Small intestine (tissue), 16 donors: Measurements from ENCODE around the gene DOP1B. TPM values are rescaled to one million over a fixed set of nuclear protein-coding genes. Genes with fewer than 3 reads are reported as not detected.

ENCODE experiments used
- DNase-seq, 2 donors: peaks; one replicate each; pipeline versions ENCODE4 v3.0.0 to v3.0.0-alpha.2; 2013
- FAIRE-seq: peaks from 2 replicates; lab custom pipeline; 2012; peaks lifted over from hg19 to GRCh38; lab: Jason Lieb, UNC
- H3K27ac ChIP-seq, 3 donors: one replicate each; pipeline ENCODE4 v1.5.1; 2013; ENCODE audit warnings: low read length in 2 of 3, mild to moderate bottlenecking in 2 of 3, control low read depth in 1 of 3, inconsistent platforms in 1 of 3, low read depth in 1 of 3, moderate library complexity in 1 of 3
- H3K27me3 ChIP-seq, 3 donors: one replicate each; pipeline ENCODE4 v1.6.1; 2013; ENCODE audit warnings: low read length in 3 of 3, inconsistent platforms in 1 of 3; ENCODE audit not compliant: control insufficient read depth in 3 of 3, insufficient read depth in 3 of 3
- H3K36me3 ChIP-seq, 3 donors: one replicate each; pipeline ENCODE4 v1.6.1; 2013; ENCODE audit warnings: low read length in 3 of 3, inconsistent platforms in 1 of 3, low read depth in 1 of 3, mild to moderate bottlenecking in 1 of 3, moderate library complexity in 1 of 3; ENCODE audit not compliant: control insufficient read depth in 3 of 3, insufficient read depth in 2 of 3
- H3K4me1 ChIP-seq, 3 donors: one replicate each; pipeline ENCODE4 v1.6.1; 2013; ENCODE audit warnings: low read length in 2 of 3, inconsistent platforms in 1 of 3, low read depth in 1 of 3, mild to moderate bottlenecking in 1 of 3, moderate library complexity in 1 of 3; ENCODE audit not compliant: control insufficient read depth in 3 of 3, insufficient read depth in 2 of 3
- H3K4me3 ChIP-seq, 3 donors: one replicate each; pipeline ENCODE4 v1.5.1; 2013; ENCODE audit warnings: low read length in 3 of 3, control low read depth in 1 of 3, inconsistent platforms in 1 of 3, low read depth in 1 of 3, mild to moderate bottlenecking in 1 of 3, moderate library complexity in 1 of 3
- H3K9me3 ChIP-seq, 2 donors: one replicate each; pipeline ENCODE4 v1.6.1; 2013; ENCODE audit warnings: low read depth in 1 of 2, low read length in 1 of 2; ENCODE audit not compliant: control insufficient read depth in 2 of 2, insufficient read depth in 1 of 2
- WGBS, 3 donors: extraction: QIAGEN DNeasy Blood & Tissue Kit; methylation state at CpG; one replicate each; pipeline ENCODE4 v1.1.7; 2013; 5-methylcytosine and 5-hydroxymethylcytosine counted together
- long read RNA-seq, 10 donors: transcript quantifications; one replicate each; lab custom pipeline, GENCODE V29; 2026
- polyA plus RNA-seq, 4 donors: library from polyadenylated mRNA; stranded (reverse) in 3 of 4; unstranded in 1 of 4; fragments of 200-250 nt in 3 of 4; fragments of 120-200 nt in 1 of 4; gene quantifications; one replicate each; pipeline versions ENCODE4 v1.2.1 to v1.2.3, GENCODE V29; 2013
- donor health status: healthy with polysubstance abuse.
- donor health status: control.
- donor health status: control.
- donor health status: Bipolar disorder and iron deficiency.
- donor health status: healthy.

Gene DOP1B, protein sequence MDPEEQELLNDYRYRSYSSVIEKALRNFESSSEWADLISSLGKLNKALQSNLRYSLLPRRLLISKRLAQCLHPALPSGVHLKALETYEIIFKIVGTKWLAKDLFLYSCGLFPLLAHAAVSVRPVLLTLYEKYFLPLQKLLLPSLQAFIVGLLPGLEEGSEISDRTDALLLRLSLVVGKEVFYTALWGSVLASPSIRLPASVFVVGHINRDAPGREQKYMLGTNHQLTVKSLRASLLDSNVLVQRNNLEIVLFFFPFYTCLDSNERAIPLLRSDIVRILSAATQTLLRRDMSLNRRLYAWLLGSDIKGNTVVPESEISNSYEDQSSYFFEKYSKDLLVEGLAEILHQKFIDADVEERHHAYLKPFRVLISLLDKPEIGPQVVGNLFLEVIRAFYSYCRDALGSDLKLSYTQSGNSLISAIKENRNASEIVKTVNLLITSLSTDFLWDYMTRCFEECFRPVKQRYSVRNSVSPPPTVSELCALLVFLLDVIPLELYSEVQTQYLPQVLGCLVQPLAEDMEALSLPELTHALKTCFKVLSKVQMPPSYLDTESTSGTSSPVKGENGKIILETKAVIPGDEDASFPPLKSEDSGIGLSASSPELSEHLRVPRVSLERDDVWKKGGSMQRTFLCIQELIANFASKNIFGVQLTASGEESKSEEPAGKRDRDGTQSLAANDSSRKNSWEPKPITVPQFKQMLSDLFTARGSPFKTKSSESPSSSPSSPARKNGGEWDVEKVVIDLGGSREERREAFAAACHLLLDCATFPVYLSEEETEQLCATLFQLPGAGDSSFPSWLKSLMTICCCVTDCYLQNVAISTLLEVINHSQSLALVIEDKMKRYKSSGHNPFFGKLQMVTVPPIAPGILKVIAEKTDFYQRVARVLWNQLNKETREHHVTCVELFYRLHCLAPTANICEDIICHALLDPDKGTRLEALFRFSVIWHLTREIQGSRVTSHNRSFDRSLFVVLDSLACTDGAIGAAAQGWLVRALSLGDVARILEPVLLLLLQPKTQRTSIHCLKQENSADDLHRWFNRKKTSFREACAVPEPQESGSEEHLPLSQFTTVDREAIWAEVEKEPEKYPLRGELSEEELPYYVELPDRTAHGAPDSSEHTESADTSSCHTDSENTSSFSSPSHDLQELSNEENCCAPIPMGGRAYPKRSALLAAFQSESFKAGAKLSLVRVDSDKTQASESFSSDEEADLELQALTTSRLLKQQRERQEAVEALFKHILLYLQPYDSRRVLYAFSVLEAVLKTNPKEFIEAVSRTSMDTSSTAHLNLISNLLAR (N-terminal part only)
- polyA plus RNA-seq, result 10 to 100 TPM in 3 of 4 donors, 1 to 10 TPM in 1; 8.4 to 19.1 (median 11.9) TPM
- long read RNA-seq, donor 1, partial matches to known transcripts, result 20 of 20 reads
- long read RNA-seq, donor 1, other reads (novel, unspliced or antisense), result 0 of 20 reads
- long read RNA-seq, donor 2, result 0 reads
- long read RNA-seq, donor 3, result 0 reads
- long read RNA-seq, donor 4, result 0 reads
- long read RNA-seq, donor 5, result 0 reads
- long read RNA-seq, donor 6, result 0 reads
- long read RNA-seq, donor 7, result 0 reads
- long read RNA-seq, donor 8, result 0 reads
- long read RNA-seq, donor 9, result 0 reads
- long read RNA-seq, donor 10, result 0 reads

DNA sequence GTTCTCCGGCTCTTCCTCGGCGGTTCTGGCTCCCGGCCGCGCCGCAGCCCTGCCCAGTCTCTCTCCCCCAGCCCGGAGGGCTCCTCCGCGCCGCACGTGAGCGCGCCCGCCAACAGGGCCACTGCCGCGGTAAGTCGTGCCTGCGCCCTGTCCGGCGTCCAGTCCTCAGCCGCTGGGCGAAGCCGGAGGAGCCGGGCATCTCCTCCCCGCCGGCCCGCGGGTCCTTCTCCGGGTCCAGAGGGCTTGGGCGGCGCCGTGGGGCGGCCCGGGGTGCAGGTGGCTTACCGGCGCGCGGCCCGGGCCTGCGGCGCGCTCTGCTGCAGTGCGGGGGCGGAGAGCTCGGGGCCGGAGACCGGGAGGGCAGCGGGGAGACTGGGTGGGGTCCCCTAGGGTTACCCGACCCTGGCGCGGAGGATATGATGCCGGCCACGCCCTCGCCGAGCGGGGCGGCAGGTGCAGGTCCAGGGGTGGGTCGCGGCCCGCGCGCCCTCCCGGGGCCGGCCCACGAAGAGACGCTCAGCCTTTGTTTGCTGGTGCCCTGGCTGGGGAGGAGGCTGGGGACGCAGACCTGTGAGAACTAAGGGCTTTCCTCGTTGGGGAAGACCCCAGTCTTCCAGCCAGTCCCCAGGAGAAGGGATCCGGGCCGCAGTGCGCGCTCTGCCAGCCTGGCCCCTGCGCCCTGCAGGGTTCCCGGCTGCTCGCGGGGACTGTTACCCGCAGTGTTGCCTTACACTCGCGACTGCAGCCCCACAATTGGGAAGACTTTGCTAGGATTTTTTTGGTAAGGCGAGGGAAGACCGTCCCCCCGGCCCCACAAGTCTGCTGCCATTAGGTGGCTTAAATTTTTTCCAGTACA is at the start of gene DOP1B:
TSS of gene DOP1B (plus strand) at position 10 of the 856 bp plus-strand sequence. CDS start 7,910 bp downstream, outside the sequence.
- FAIRE-seq (no peak), DNase-seq (peak in 1 of 2 donors; percentile 65)
- peak within 1 kb of the TSS; percentile 73 to 87 (median 81) for H3K4me3 ChIP-seq
- 1% methylated on average over 43 to 83 of the region's 83 CpGs for WGBS, 3 donors
- peaks cover 0 to 3% (median 0%) of the 10 kb centered on the region in 3 donors for H3K36me3 ChIP-seq
- peaks cover 0 to 11% of the 10 kb centered on the region in 2 donors for H3K9me3 ChIP-seq
- H3K27me3 ChIP-seq, result no peaks in the 10 kb centered on the region
- H3K27ac ChIP-seq, result peak within 1 kb of the TSS; percentile 93 to 97 (median 94)
- H3K4me1 ChIP-seq, result peaks cover 0 to 18% (median 3%) of the 10 kb centered on the region in 3 donors

DNA sequence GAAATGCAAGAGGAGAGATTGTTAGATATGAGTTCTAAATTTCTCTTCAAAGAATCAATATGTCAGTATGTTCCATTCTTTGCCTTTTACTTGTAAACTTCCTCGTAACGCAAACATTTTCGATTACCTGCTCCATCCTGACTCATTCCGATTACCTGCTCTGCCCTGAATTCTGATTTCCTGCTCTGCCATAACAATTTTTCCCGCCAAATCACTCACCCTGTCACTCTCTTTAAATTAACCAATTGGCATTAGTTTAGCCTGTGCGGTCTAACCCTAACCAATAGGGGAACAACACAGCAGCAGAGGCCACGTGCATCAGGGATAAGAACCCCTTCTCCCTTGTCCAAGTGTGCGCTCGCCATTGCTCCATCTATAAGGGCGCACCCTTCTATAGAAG is 46.8 kb upstream of the DOP1B start:
- H3K9me3 ChIP-seq, result no peaks in the 10 kb centered on the region
- peaks cover 0 to 5% (median 0%) of the 10 kb centered on the region in 3 donors for H3K27me3 ChIP-seq
- WGBS, 3 donors, result 94 to 95% (median 95%) methylated on average over 10 of the region's 10 CpGs
- no peak overlapping the region for H3K27ac ChIP-seq
- peaks cover 0 to 15% (median 0%) of the 10 kb centered on the region in 3 donors for H3K4me1 ChIP-seq
- no peak for FAIRE-seq
- no peak overlapping the region for H3K4me3 ChIP-seq
- no peaks in the 10 kb centered on the region for H3K36me3 ChIP-seq
- no peak for DNase-seq

DNA sequence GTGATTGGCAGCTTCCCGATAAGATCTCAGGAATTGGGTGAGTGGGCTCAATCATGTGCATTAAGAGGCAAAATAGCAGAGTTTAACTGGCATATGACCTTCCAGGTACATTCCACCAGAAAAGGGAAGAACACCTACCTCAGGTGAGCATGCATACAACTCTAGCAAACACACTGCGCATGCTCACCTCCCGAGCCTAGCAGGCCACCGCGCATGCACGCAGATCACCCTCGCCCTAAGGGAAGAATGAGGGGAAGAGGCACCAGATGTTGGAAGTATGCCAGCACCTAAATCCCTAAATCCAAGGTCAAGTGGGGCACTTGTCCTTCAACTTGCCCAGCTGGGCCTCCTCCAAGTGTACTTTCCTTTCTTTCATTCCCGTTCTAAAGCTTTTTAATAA is 45.4 kb upstream of the DOP1B start:
- Histone ChIP-seq H3K27me3 (no peaks in the 10 kb centered on the region), H3K9me3 (no peaks in the 10 kb centered on the region), H3K4me3 (no peak overlapping the region), H3K4me1 (peaks cover 0 to 15% (median 0%) of the 10 kb centered on the region in 3 donors), H3K27ac (no peak overlapping the region), H3K36me3 (no peaks in the 10 kb centered on the region)
- DNase-seq (no peak), FAIRE-seq (no peak)
- WGBS, 3 donors, result 82 to 90% (median 85%) methylated on average over 8 of the region's 8 CpGs

DNA sequence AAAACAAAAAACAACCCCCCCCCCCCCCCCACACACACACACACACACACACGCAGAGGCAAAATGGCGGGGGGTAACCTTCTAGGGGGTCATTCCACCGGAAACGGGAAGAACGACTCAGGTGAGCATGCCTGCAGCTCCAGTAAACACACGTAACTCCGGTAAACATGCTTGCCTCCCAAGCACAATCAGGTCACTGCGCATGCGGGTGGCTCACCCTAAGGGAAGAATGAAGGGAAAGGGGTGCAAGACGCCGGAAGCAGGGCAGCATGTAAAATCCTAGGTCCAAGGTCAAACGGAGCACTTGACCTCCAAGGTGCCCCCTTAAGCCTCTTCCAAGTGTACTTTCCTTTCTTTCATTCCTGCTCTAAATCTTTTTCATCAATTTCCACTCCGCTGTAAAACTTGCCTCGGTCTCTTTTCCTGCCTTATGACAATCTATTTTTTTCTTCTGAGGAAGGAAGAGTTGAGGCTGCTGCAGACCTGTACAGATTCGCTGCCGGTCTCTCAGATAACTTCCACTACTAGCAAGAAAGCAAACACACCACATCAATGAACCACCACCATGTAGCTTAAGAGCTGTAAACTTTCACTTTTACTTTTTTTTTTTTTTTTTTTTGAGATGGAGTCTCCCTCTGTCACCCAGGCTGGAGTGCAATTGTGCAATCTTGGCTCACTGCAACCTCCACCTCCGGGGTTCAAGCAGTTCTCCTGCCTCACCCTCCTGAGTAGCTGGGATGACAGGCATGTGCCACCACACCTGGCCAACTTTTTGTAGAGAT is 42.8 kb upstream of the DOP1B start:
- Histone ChIP-seq H3K9me3 (no peaks in the 10 kb centered on the region), H3K4me3 (peak overlapping the region in 1 of 3 donors; percentile 46), H3K27ac (peak overlapping the region in 2 of 3 donors; percentile 86 to 89), H3K4me1 (peaks cover 0 to 15% (median 0%) of the 10 kb centered on the region in 3 donors), H3K36me3 (no peaks in the 10 kb centered on the region), H3K27me3 (no peaks in the 10 kb centered on the region)
- WGBS, 3 donors, result 8 to 33% (median 18%) methylated on average over 17 of the region's 17 CpGs
- FAIRE-seq (no peak), DNase-seq (peak; percentile 50 to 97)

DNA sequence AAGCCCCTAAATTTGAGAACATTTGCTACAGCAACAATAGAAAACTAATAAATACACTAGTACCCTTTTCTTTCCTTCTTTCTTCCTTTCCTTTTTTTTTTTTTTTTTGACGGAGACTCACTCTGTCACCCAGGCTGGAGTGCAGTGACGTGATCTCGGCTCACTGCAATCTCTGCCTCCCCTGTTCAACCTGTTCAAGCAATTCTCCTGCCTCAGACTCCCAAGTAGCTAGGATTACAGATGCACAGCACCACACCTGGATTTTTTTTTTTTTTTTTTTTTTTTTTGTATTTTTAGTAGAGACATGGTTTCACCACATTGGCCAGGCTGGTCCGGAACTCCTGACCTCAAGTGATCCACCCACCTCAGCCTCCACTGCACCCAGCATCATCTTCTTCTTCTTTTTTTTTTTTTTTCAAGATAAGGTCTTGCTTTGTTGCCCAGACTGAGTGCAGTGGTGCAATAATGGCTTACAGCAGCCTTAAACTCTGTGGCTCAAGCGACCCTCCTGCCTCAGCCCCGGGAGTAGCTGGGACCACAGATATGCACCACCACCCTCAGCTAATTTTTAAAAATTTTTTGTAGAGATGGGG is 41.4 kb upstream of the DOP1B start:
- WGBS, 3 donors, result 79 to 89% (median 82%) methylated on average over 5 to 6 of the region's 6 CpGs
- DNase-seq, result no peak

DNA sequence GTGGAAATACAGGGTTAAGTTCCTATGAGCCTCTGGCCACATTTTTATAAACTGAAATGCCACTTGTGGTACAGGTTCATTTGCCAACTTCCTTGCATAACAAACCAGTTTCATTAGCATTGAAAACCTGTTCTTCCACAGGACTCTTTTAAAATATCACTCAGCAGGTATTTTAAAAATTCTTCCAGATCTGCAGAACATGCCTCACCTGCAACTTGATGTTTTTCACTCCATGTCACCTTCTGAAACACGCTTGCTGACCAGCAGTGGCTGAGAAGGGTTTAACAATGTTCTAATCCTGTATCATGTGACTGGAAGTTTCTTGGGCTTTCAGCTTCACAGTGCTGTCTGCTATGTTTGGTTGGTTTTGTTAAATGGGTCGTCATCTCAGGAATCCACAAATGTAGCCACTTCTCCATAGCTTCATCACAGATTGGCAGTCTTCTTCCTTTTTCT is 39.3 kb upstream of the DOP1B start:
- FAIRE-seq (no peak), DNase-seq (no peak)
- Histone ChIP-seq H3K27me3 (no peaks in the 10 kb centered on the region), H3K36me3 (no peaks in the 10 kb centered on the region), H3K27ac (no peak overlapping the region), H3K9me3 (no peaks in the 10 kb centered on the region), H3K4me3 (no peak overlapping the region), H3K4me1 (peaks cover 0 to 14% (median 0%) of the 10 kb centered on the region in 3 donors)
- 66 to 84% (median 81%) methylated on average over 2 of the region's 2 CpGs for WGBS, 3 donors

More for the DNA sequence above, 41.4 kb upstream of the DOP1B start:
- no peaks in the 10 kb centered on the region for H3K27me3 ChIP-seq
- no peaks in the 10 kb centered on the region for H3K36me3 ChIP-seq
- H3K4me3 ChIP-seq, result no peak overlapping the region
- no peak for FAIRE-seq
- H3K4me1 ChIP-seq, result peaks cover 0 to 15% (median 0%) of the 10 kb centered on the region in 3 donors
- no peaks in the 10 kb centered on the region for H3K9me3 ChIP-seq
- no peak overlapping the region for H3K27ac ChIP-seq
